HepG2 (cell line): ENCODE results near the gene TOMM22.

Experiments
- ASH2L ChIP-seq: fragments of 300-600, 200-600 bp; sonication (generic); IDR thresholded peaks from 2 replicates; pipeline ENCODE4 v1.7.0; 2017; ENCODE audit warnings: low read depth, mild to moderate bottlenecking, moderate library complexity, mixed read lengths, low read length; ENCODE audit not compliant: insufficient read length
- EZH2 ChIP-seq: conservative IDR thresholded peaks from 2 replicates; pipeline ENCODE4 v1.6.1; 2012; ENCODE audit warnings: mild to moderate bottlenecking, low read depth, low read length, moderate library complexity
- FOSL1 ChIP-seq: sonication (generic); formaldehyde crosslinking; IDR thresholded peaks from 2 replicates; pipeline ENCODE4 v1.9.0; 2021; ENCODE audit warnings: missing genetic modification reagents, borderline replicate concordance
- SIN3A ChIP-seq: IDR thresholded peaks from 2 replicates; pipeline ENCODE4 v1.6.1; 2011; ENCODE audit warnings: low read depth, mild to moderate bottlenecking, control low read depth, low read length, borderline replicate concordance
- SMAD1 ChIP-seq: sonication (generic); formaldehyde crosslinking; IDR thresholded peaks from 2 replicates; pipeline ENCODE4 v1.4.0; 2020; ENCODE audit warnings: missing genetic modification reagents, low read depth, mild to moderate bottlenecking, borderline replicate concordance
- ZC3H13 ChIP-seq: sonication (generic); formaldehyde crosslinking; IDR thresholded peaks from 2 replicates; pipeline ENCODE4 v1.8.1; 2023; ENCODE audit warnings: mild to moderate bottlenecking, missing genetic modification reagents, moderate library complexity
- ZNF251 ChIP-seq: sonication (generic); formaldehyde crosslinking; IDR thresholded peaks from 2 replicates; pipeline ENCODE4 v1.9.0; 2021; ENCODE audit warnings: mild to moderate bottlenecking, missing genetic modification reagents
- TF ChIP-seq, protein P1 (sequence below): sonication (generic); formaldehyde crosslinking; IDR thresholded peaks from 2 replicates; pipeline ENCODE4 v1.5.0; 2020; ENCODE audit warnings: mild to moderate bottlenecking, missing genetic modification reagents, moderate library complexity

DNA sequence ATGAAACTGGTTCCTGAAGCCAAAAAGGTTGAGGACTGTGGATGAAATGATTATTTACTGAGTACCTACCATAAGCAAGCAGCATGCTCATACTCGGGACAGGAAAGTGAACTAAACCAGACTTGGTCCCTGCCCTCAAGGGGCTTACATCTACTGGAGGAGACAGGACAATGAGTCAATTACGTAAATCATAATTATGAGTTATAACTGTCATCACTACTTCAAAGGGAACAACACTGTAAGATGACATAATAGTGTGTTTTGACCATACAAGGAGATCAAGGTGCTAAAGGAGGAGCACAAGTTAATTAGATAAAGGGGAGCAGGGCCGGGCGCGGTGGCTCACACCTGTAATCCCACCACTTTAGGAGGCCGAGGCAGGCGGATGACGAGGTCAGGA lies 28.0 kb upstream of the TOMM22 start:
- TF ChIP-seq, protein P1, sequence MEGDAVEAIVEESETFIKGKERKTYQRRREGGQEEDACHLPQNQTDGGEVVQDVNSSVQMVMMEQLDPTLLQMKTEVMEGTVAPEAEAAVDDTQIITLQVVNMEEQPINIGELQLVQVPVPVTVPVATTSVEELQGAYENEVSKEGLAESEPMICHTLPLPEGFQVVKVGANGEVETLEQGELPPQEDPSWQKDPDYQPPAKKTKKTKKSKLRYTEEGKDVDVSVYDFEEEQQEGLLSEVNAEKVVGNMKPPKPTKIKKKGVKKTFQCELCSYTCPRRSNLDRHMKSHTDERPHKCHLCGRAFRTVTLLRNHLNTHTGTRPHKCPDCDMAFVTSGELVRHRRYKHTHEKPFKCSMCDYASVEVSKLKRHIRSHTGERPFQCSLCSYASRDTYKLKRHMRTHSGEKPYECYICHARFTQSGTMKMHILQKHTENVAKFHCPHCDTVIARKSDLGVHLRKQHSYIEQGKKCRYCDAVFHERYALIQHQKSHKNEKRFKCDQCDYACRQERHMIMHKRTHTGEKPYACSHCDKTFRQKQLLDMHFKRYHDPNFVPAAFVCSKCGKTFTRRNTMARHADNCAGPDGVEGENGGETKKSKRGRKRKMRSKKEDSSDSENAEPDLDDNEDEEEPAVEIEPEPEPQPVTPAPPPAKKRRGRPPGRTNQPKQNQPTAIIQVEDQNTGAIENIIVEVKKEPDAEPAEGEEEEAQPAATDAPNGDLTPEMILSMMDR (CRISPR knock-in tag) = no peak
- TF ChIP-seq FOSL1 (CRISPR knock-in tag) = no peak
- TF ChIP-seq EZH2 = no peak
- no peak for TF ChIP-seq SIN3A
- TF ChIP-seq ZNF251 (CRISPR knock-in tag) = no peak
- no peak for TF ChIP-seq ZC3H13 (CRISPR knock-in tag)
- no peak for TF ChIP-seq ASH2L
- no peak for TF ChIP-seq SMAD1 (CRISPR knock-in tag)
